CD4-positive, alpha-beta T cell treated with Interleukin-17A for 1 hour (primary cell): ENCODE results near the gene AHDC1.

Source experiments
- DNase-seq: peaks from one replicate; pipeline ENCODE4 v3.0.0-alpha.2; 2020

The AHDC1 gene

GRCh38 chr1:27527890-27528817, 75.8 kb downstream of the AHDC1 start:
- peak; percentile 44 for DNase-seq

- DNase-seq: peak; percentile 62
Measured at GRCh38 chr1:27527223-27527889, 76.6 kb downstream of the AHDC1 start.

DNA sequence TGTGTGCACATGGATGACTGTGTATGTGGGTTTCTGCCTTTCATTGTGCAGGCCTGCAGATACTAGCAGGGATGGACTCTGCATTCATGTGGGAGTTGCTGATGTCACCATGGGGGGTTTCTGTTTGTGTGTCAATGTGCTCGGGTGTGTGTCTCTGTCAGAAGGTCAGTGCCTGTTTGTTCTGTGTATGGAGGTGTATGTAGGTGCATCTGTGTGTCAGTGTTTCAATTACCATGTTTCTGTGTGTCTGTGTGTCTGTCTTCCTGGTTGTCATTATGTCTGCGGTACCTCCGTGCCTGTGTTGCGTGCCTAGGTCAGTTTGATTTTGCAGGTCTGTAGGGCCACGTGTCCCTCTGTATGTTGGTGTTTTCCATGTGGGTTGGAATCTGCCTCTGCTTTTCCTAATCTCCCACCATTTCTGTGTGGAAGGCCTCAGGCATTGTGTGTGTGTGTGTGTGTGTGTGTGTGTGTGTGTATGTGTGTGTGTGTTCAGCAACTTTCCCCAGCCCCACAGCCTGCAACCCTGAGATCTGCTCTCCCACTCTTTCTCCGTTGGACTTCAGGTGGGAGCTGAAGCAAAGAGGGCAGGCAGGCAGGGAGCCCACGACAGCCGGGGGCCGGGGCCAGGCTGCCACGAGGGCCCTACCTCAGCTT, 77.2 kb downstream of the AHDC1 start:
- no peak for DNase-seq

DNA sequence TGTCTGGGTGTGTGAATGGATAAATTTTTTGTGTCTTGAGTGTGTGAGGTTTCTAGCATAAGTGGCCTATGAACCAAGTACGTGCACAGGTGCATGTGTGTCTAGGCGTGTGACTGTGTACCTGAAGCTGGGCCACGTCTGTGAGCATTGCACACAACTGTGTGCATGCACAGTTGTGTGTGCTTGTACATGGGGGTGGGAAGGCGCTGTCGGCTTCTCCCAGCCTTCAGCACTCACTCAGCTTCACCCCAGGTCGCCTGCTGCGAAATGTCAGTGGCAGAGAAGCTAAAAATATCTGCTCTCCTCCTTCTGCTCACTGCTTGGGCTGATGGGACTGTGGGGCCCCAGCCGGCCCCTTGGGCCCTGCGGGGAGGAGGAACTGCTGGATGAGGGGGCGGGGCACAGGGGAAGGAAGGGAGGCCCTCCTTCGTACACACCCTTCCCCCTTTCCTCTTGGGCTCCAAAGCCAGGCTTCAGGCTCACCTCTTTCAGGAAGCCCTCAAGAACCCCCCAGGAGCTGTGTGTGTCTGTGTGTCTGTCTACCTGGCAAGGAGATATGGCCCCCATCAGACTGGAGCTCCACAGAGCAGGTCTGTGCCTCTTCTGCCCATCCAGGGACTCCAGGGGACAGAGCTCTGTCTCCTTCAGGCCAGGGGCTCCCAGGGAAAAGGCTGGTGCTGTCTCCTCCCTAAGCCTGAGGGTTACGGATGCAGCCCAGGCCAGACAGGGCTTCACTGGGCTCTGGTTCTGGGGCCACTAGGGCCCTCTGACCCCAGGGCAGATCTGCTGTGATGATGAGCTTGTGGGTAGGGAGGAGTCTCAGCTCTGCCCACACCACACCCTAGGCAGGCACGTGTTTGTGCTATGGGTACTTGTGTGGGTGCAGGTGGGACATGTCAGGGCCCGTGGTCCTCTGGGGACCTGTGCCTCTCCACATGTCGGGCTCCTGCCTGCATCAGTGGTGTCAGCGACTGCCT, 78.4 kb downstream of the AHDC1 start:
- DNase-seq: peak; percentile 47

DNA sequence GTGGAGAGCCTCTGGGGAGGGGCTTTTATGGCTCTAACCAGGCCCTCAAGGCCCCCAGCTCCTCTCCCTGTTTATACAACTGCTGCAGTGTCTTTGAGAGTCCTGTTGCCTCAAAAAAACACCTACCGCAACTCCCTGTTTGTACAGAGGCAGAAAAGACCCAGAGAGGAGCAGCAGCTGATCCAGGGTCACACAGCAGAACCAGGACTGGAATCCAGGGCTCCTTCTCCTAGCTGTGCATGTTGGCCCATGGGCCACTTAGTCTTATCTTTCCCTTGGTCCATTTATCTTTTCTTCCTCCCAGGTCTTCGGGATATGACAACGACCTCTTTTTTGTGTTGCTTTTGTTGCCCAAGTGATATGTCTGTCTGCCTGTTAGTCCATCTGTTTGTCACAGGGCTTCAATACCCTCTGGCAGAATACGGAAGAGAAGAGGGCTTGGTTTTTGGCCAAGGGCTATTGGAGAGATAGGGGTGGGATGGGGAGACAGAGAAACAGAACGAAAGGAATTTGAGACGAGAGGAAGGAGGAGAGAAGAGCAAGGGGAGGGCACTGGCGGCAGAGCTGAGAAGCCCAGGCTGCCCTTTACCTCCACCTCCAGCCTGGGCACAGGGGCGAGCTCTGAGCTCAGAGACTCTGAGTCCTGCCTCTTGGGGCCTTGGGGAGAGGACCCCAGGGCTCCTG, 80.5 kb downstream of the AHDC1 start:
- no peak for DNase-seq

- DNase-seq: peak; percentile 59
Measured at GRCh38 chr1:27522432-27523336, 81.3 kb downstream of the AHDC1 start.

DNA sequence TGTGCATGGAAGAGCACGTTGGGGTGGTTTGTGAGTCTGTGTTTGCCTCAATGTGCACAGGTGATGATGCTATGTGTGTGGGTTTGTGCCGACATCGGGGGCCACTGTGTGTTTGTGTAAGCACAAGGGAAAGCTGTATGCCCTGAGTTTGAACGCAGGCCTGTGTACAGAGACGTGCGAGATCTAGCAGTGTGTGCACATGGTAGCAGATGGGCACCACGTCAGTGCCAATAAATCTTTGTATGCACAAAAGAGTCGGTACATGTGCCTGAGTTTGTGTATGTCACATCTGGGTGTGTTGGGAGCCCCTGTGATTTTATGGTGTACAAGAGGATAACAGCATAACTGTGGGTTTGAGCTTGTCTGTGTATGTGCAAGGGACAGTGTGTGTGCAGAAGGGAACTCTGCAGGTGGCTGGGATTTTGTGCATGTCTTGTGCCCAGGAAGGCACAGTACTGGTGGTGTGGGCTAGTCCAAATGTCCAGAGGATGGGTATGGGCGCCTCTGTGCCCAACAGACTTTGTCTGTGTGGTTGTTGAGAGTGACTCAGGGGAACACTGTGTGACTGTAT, 82.0 kb downstream of the AHDC1 start:
- DNase-seq: no peak

DNA sequence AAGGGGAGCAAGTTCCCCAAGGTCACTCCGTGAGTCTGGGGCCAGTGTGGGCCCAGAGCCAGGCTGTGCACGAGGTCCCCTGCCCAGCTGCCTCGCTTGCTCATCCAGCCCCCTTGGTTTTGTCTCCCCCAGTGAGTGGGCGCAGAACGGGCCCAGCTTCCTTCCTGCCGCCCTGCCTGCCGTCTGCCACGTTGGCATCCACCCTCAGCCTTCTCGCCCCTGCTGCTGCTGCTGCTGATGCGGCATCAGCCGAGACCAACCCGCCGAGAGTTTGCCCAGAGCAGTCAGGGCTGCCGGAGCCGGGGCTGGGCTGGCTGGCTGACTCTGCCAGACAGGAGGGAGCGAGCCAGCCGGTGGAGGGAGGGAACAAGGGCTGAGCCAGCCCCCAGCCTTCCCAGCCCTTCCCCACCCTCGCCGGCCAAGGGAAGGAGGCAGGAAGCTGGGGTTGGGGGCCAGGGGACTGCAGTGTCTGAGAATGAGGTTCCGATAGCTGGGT, 82.6 kb downstream of the AHDC1 start:
- peak; percentile 47 for DNase-seq

- no peak for DNase-seq
Measured at GRCh38 chr1:27520651-27521050, 83.3 kb downstream of the AHDC1 start.

- DNase-seq: no peak
Measured at GRCh38 chr1:27519331-27520258, 84.3 kb downstream of the AHDC1 start.

GRCh38 chr1:27518808-27519207, 85.1 kb downstream of the AHDC1 start:
- no peak for DNase-seq

- DNase-seq: no peak
Measured at GRCh38 chr1:27517907-27518718, 85.8 kb downstream of the AHDC1 start.

DNA sequence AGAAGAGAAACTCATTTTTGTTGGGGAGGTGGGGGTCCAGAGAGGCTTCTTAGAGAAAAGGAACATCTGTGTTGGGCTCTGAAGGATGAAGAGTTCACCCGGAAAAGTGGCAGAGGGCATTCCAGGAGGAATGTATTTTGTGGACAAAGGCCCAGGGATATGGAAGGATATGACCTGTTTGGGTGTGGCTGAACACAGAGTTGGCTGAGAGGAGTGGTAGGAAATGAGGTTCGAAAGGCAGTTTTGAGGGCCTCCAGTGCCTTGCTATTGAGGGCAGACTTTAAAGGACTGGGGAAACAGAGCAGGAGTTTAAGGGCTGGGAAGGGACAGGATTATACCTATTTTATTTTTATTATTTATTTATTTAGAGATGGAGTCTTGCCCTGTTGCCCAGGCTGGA, 86.6 kb downstream of the AHDC1 start:
- DNase-seq: no peak

DNA sequence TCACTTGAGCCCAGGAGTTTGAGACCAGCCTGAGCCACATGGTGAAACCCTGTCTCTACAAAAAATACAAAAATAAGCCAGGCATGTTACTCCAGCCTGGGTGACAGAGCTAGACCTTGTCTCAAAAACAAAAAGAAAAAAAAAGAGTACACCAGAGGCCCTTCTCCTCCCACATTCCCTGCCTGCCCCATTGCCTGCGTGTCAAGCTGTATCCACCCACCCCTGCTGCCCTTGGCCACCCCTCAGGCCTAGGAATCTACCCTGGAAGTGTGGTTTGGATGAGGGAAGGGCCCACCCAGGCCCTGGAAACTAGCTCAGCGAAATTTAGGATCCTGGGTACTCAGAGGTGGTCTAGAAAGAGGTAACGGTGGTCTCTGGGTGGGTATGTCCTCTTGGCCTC, 88.3 kb downstream of the AHDC1 start:
- DNase-seq: no peak

- no peak for DNase-seq
Measured at GRCh38 chr1:27513958-27514357, 90.0 kb downstream of the AHDC1 start.

- no peak for DNase-seq
Measured at GRCh38 chr1:27513528-27513927, 90.4 kb downstream of the AHDC1 start.

DNA sequence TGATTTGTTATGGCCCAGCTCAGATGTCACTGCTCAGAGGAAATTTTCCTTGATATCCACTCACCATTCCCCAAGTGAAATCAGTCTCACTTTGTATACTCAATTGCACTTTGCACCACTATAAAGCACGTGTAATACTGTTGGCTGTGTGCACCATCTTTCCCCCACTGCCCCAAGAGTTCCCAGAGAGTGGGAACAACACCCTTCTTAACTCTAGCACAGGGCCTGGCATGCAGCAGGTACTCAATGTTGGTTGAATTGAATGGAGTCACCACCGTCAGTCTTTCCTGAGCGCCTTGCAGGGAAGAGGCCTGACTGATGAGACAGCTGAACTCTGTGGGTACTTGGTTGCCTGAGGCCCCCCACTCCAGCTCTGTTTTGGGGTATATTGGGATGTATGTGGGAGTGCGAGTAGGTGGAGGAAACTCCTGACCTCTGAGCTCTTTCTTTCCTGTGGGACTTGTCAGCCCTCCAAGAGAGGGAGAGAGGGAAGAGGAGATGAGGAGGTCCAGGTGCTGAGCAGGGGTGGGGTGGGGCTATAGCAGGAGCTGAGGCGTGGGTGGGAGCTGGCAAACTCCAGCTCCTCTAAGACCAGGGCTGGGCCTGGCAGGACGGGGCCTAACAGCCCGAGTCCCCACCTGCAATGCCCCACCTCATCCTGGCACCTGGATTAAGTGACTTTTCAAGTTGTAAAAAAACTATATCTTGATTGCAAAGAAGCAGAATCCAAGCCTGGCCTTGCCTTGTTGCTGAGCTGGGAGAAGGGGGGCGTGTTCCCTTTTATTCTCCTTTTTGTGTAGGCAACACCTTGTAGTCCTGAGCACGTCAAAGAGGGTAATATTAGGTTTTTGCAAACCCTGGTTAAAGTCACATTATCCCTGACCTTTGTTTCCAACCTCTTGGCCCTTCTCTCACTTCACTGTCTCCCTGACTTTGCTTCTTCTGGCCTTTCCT, 94.5 kb downstream of the AHDC1 start:
- DNase-seq: no peak
